NCI-H1092 treated with DMSO at 0.1 percent for 48 hours (cell line): ENCODE measurements around the gene RNF125.
"Not testable (repeated sequence)": the region's sequence is repeated elsewhere in the genome, so short reads cannot be mapped to it uniquely, and the experiment has no call there.

Experiments used
- DNase-seq: peaks from one replicate; lab custom pipeline; 2025; lab: John Stamatoyannopoulos, UW

The RNF125 gene

GRCh38 chr18:32018331-32019250, at the start of gene RNF125:
Gene RNF125, plus strand, starts transcription at chr18:32018825. Its CDS starts 39 bp downstream, at chr18:32018864.
- DNase-seq: peak; percentile 61

GRCh38 chr18:31970617-31971016, 48.0 kb upstream of the RNF125 start:
- no peak for DNase-seq

- no peak for DNase-seq
Observed at GRCh38 chr18:31973929-31974546, 44.6 kb upstream of the RNF125 start.

- no peak for DNase-seq
Observed at GRCh38 chr18:31976242-31976641, 42.4 kb upstream of the RNF125 start.

GRCh38 chr18:31977270-31977872, 41.3 kb upstream of the RNF125 start:
- DNase-seq: peak; percentile 32

GRCh38 chr18:31978616-31979015, 40.0 kb upstream of the RNF125 start:
- no peak for DNase-seq

- DNase-seq: no peak
Observed at GRCh38 chr18:31979714-31980113, 38.9 kb upstream of the RNF125 start.

GRCh38 chr18:31980863-31981262, 37.8 kb upstream of the RNF125 start:
- DNase-seq: no peak

GRCh38 chr18:31983020-31983419, 35.6 kb upstream of the RNF125 start:
- no peak for DNase-seq

- DNase-seq: no peak
Observed at GRCh38 chr18:31983976-31984375, 34.6 kb upstream of the RNF125 start.

GRCh38 chr18:31990823-31991222, 27.8 kb upstream of the RNF125 start:
- no peak for DNase-seq

- no peak for DNase-seq
Observed at GRCh38 chr18:31996007-31996406, 22.6 kb upstream of the RNF125 start.

- DNase-seq: no peak
Observed at GRCh38 chr18:31998880-31999412, 19.7 kb upstream of the RNF125 start.

GRCh38 chr18:32001141-32001540, 17.5 kb upstream of the RNF125 start:
- DNase-seq: not testable (repeated sequence)

GRCh38 chr18:32003822-32004221, 14.8 kb upstream of the RNF125 start:
- not testable (repeated sequence) for DNase-seq

- DNase-seq: no peak
Observed at GRCh38 chr18:32010124-32010721, 8.4 kb upstream of the RNF125 start.

- no peak for DNase-seq
Observed at GRCh38 chr18:32011193-32011592, 7.4 kb upstream of the RNF125 start.

- DNase-seq: peak; percentile 42
Observed at GRCh38 chr18:32019251-32019948, 775 bp downstream of the RNF125 start.

- not testable (repeated sequence) for DNase-seq
Observed at GRCh38 chr18:32019949-32020625, 1.5 kb downstream of the RNF125 start.

- no peak for DNase-seq
Observed at GRCh38 chr18:32021756-32022564, 3.3 kb downstream of the RNF125 start.
